ENCODE measurements around the gene EYS.

GRCh38 chr6:63683071-63683603, 2023.9 kb downstream of the EYS start:
- no peak for TF ChIP-seq MYC (CRISPR knock-in tag; IDR thresholded peaks at IDR 0.05; ENCODE audit: borderline replicate concordance)
- no peak for TF ChIP-seq RNF219 (CRISPR knock-in tag; IDR thresholded peaks at IDR 0.05)
- no peak for TF ChIP-seq HMG20B (CRISPR knock-in tag; conservative IDR thresholded peaks at IDR 0.05)
- no peak for TF ChIP-seq CEBPB (IDR thresholded peaks at IDR 0.05; ENCODE audit: borderline replicate concordance, low read depth, low read length)
- no peak for TF ChIP-seq KLF9 (CRISPR knock-in tag; IDR thresholded peaks at IDR 0.05; ENCODE audit: low read depth)

Data from HepG2 (cell line).